Measurements from ENCODE around the gene DPH1.

Gene DPH1

DNA sequence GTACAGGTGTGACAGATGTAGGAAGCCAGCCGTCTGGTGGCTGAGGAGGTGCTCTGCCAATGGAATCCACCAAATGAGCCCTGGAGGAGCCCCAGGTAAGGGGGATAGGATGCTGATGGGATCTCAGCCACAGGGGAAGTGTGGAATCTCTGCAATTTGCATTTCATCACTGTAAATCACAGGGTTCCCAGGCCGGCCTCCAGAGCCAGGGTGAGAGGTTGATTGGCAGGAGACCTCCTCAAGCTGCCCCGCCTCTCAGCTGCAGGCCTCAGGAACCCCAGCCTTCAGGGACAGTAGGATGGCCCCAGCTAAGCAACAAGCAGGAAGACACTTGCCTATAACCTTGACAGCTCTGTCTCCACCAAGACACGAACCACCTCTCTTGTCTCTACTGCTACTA lies 44.3 kb upstream of the DPH1 start:
- H3K36me3 ChIP-seq (replicated peaks; ENCODE audit: low read depth, low read length): no peaks in the 10 kb centered on the region
- no peak overlapping the region for H3K4me3 ChIP-seq (ENCODE audit: low read length)
- H3K79me2 ChIP-seq (ENCODE audit: low read length): no peaks in the 10 kb centered on the region
- H3K27ac ChIP-seq (ENCODE audit: low read length): no peak overlapping the region
- no peaks in the 10 kb centered on the region for H4K20me1 ChIP-seq (ENCODE audit: insufficient read depth, low read length)
- H3K4me1 ChIP-seq (ENCODE audit: low read length): no peaks in the 10 kb centered on the region; the same call in 1 of the 2 replicates
- TF ChIP-seq EZH2phosphoT487 (IDR thresholded peaks at IDR 0.05; ENCODE audit: low read depth): no peak
- TF ChIP-seq, protein P1, sequence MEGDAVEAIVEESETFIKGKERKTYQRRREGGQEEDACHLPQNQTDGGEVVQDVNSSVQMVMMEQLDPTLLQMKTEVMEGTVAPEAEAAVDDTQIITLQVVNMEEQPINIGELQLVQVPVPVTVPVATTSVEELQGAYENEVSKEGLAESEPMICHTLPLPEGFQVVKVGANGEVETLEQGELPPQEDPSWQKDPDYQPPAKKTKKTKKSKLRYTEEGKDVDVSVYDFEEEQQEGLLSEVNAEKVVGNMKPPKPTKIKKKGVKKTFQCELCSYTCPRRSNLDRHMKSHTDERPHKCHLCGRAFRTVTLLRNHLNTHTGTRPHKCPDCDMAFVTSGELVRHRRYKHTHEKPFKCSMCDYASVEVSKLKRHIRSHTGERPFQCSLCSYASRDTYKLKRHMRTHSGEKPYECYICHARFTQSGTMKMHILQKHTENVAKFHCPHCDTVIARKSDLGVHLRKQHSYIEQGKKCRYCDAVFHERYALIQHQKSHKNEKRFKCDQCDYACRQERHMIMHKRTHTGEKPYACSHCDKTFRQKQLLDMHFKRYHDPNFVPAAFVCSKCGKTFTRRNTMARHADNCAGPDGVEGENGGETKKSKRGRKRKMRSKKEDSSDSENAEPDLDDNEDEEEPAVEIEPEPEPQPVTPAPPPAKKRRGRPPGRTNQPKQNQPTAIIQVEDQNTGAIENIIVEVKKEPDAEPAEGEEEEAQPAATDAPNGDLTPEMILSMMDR (IDR thresholded peaks at IDR 0.05; ENCODE audit: low read depth, low read length): no peak
- H3K9me3 ChIP-seq (ENCODE audit: insufficient read depth, low read length): no peaks in the 10 kb centered on the region
- no peak overlapping the region for H2AFZ ChIP-seq (ENCODE audit: low read depth, low read length)
- H3K4me2 ChIP-seq (ENCODE audit: low read length): no peak overlapping the region
- no peaks in the 10 kb centered on the region for H3K27me3 ChIP-seq (ENCODE audit: low read depth, low read length)
- no peak overlapping the region for H3K9ac ChIP-seq (ENCODE audit: low read length)

DNA sequence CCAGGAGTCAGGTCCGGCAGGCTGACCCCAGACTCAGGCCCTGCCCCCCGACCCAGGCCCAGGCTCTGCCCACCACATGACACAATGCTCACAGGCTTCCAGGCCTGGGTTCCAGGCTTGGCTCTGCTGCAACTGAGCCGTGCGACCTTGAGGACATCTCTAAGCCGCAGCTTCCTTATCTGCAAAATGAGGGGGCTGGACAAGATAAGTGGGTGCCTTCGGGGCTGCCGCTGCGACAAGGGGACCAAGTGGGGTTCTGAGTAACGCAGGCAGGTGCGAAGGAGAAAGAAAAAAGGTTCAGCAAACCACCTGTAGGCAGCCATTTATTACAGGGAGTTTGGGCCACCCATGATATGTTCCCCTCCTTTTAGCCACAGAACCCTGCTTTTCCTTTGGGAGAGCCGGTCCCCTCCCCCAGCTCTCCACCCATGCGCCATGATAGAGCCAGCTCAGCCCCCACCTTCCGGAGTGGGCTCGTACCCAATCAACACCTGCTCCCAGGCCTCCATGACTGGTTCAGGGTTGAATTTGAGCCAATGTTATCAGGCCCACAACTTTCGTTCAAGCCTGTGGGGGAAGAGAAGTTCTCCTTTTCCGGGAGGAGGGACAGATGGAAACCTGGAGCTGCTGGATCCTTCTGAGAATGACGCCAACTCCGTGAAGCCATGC lies 43.0 kb upstream of the DPH1 start:
- no peaks in the 10 kb centered on the region for H3K79me2 ChIP-seq (ENCODE audit: low read length)
- no peaks in the 10 kb centered on the region for H4K20me1 ChIP-seq (ENCODE audit: insufficient read depth, low read length)
- TF ChIP-seq, protein P1 (IDR thresholded peaks at IDR 0.05; ENCODE audit: low read depth, low read length): no peak
- TF ChIP-seq EZH2phosphoT487 (IDR thresholded peaks at IDR 0.05; ENCODE audit: low read depth): no peak
- no peaks in the 10 kb centered on the region for H3K36me3 ChIP-seq (replicated peaks; ENCODE audit: low read depth, low read length)
- no peak overlapping the region for H3K27ac ChIP-seq (ENCODE audit: low read length)
- H2AFZ ChIP-seq (ENCODE audit: low read depth, low read length): no peak overlapping the region
- H3K4me1 ChIP-seq (ENCODE audit: low read length): no peaks in the 10 kb centered on the region; the same call in 1 of the 2 replicates
- no peak overlapping the region for H3K9ac ChIP-seq (ENCODE audit: low read length)
- H3K27me3 ChIP-seq (ENCODE audit: low read depth, low read length): no peaks in the 10 kb centered on the region
- H3K4me2 ChIP-seq (ENCODE audit: low read length): no peak overlapping the region
- H3K9me3 ChIP-seq (ENCODE audit: insufficient read depth, low read length): no peaks in the 10 kb centered on the region
- no peak overlapping the region for H3K4me3 ChIP-seq (ENCODE audit: low read length)

DNA sequence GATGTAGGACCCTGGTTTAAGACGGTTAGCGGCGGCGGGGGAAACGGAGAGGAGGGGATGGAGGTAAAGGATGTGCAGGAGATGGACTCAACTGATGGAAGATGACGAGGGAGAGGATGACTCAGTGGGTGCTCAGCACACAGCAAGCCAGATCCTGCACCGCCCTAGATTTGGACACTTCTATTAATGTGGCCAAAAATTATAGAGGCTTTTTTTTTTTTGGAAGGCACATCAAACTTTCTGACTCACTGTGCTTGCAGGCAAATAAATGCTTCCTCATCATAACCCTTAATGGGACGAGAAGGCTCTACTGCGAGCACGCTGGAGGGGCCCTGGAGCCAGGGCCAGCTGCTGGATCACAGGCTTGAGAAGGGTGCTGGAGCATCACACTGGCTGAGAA lies 40.8 kb upstream of the DPH1 start:
- Histone ChIP-seq H2AFZ (ENCODE audit: low read depth, low read length) (no peak overlapping the region), H3K27me3 (ENCODE audit: low read depth, low read length) (no peaks in the 10 kb centered on the region), H3K4me2 (ENCODE audit: low read length) (no peak overlapping the region), H3K4me1 (ENCODE audit: low read length) (no peaks in the 10 kb centered on the region), H3K4me3 (ENCODE audit: low read length) (no peak overlapping the region), H3K36me3 (replicated peaks; ENCODE audit: low read depth, low read length) (no peaks in the 10 kb centered on the region), H3K9me3 (ENCODE audit: insufficient read depth, low read length) (no peaks in the 10 kb centered on the region), H3K79me2 (ENCODE audit: low read length) (no peaks in the 10 kb centered on the region), H3K9ac (ENCODE audit: low read length) (no peak overlapping the region), H4K20me1 (ENCODE audit: insufficient read depth, low read length) (no peaks in the 10 kb centered on the region), H3K27ac (ENCODE audit: low read length) (no peak overlapping the region)
- TF ChIP-seq EZH2phosphoT487 (IDR thresholded peaks at IDR 0.05; ENCODE audit: low read depth): no peak
- TF ChIP-seq, protein P1 (IDR thresholded peaks at IDR 0.05; ENCODE audit: low read depth, low read length): no peak

DNA sequence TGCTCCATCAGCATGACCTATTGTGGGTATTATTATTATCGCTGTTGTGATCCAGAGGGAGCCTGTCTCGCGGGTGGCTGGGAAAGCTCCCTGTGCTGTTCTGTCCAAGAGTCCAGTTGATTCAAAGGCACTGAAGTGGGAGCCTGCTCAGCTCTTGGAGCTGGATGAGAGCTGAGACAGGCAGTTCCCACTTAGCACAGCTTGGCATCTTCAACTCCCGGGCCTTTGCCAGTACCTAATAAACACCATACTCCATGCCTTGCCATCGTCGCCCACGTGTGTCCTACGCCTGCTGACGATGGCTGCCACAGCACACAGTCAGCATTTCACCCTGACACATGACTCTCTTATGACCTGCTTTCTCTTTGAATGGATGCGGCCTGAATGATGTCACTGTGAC lies 37.4 kb upstream of the DPH1 start:
- H2AFZ ChIP-seq (ENCODE audit: low read depth, low read length): no peak overlapping the region
- no peaks in the 10 kb centered on the region for H3K27me3 ChIP-seq (ENCODE audit: low read depth, low read length)
- no peak overlapping the region for H3K9ac ChIP-seq (ENCODE audit: low read length)
- no peaks in the 10 kb centered on the region for H3K79me2 ChIP-seq (ENCODE audit: low read length)
- H3K9me3 ChIP-seq (ENCODE audit: insufficient read depth, low read length): no peaks in the 10 kb centered on the region
- no peaks in the 10 kb centered on the region for H3K4me1 ChIP-seq (ENCODE audit: low read length)
- H3K27ac ChIP-seq (ENCODE audit: low read length): no peak overlapping the region
- H3K36me3 ChIP-seq (replicated peaks; ENCODE audit: low read depth, low read length): no peaks in the 10 kb centered on the region
- H3K4me2 ChIP-seq (ENCODE audit: low read length): no peak overlapping the region
- TF ChIP-seq EZH2phosphoT487 (IDR thresholded peaks at IDR 0.05; ENCODE audit: low read depth): no peak
- TF ChIP-seq, protein P1 (IDR thresholded peaks at IDR 0.05; ENCODE audit: low read depth, low read length): no peak
- H4K20me1 ChIP-seq (ENCODE audit: insufficient read depth, low read length): no peaks in the 10 kb centered on the region
- H3K4me3 ChIP-seq (ENCODE audit: low read length): no peak overlapping the region
